Upper lobe of left lung (tissue), 6 donors: ENCODE data around the gene GBP2. TPM values are rescaled to one million over a fixed set of nuclear protein-coding genes. Genes with fewer than 3 reads are reported as not detected.

Experiments
- ATAC-seq, 2 donors: fragments of 200-7000 bp; cut with Tn5 transposase; one replicate each; pipeline ENCODE4 v1.9.1; 2022; ENCODE audit warnings: mild to moderate bottlenecking in 2 of 2, moderate library complexity in 2 of 2; ENCODE audit not compliant: low FRiP score in 2 of 2
- DNase-seq, 2 donors: peaks; one replicate each; pipeline ENCODE4 v3.0.0-alpha.2; 2019 to 2020
- H3K27ac ChIP-seq, 4 donors: fragments of 200-600 bp; sonication (generic); one replicate each; pipeline ENCODE4 v1.5.1; 2016 to 2019
- H3K27me3 ChIP-seq, 4 donors: fragments of 200-600 bp; sonication (generic); one replicate each; pipeline ENCODE4 v1.5.1; 2017 to 2019
- H3K36me3 ChIP-seq, 4 donors: fragments of 200-600 bp; sonication (generic); one replicate each; pipeline ENCODE4 v1.5.1; 2016 to 2019
- H3K4me1 ChIP-seq, 4 donors: fragments of 200-600 bp; sonication (generic); one replicate each; pipeline ENCODE4 v1.5.1; 2018 to 2019
- H3K4me3 ChIP-seq, 4 donors: fragments of 200-600 bp; sonication (generic); one replicate each; pipeline ENCODE4 v1.5.1; 2017 to 2019; ENCODE audit warnings: mild to moderate bottlenecking in 2 of 4, moderate library complexity in 1 of 4
- H3K9me3 ChIP-seq, 4 donors: fragments of 200-600 bp; sonication (generic); one replicate each; pipeline ENCODE4 v1.5.1; 2018 to 2019
- CTCF ChIP-seq, 6 experiments: fragments of 450-650 bp in 4 of 6; fragments of 200-600 bp in 2 of 6; sonication (generic) in 2 of 6; IDR thresholded peaks; one replicate each; pipeline ENCODE4 v1.5.1; 2016 to 2019; ENCODE audit warnings: antibody characterized with exemption in 6 of 6
- EP300 ChIP-seq, 4 donors: sonication (generic); formaldehyde crosslinking; IDR thresholded peaks; one replicate each; pipeline ENCODE4 v1.5.1; 2017; ENCODE audit warnings: antibody characterized with exemption in 4 of 4, control low read depth in 2 of 4
- POLR2A ChIP-seq, 4 donors: fragments of 450-650 bp; IDR thresholded peaks; one replicate each; pipeline ENCODE4 v1.5.1; 2016 to 2017; ENCODE audit warnings: antibody characterized with exemption in 4 of 4, mild to moderate bottlenecking in 2 of 4
- POLR2AphosphoS5 ChIP-seq, 2 donors: sonication (generic); formaldehyde crosslinking; IDR thresholded peaks; one replicate each; pipeline ENCODE4 v1.5.1; 2017; ENCODE audit warnings: antibody characterized with exemption in 2 of 2
- WGBS, 2 donors: methylation state at CpG; one replicate each; pipeline ENCODE4 v1.1.5; 2017 to 2018; 5-methylcytosine and 5-hydroxymethylcytosine counted together
- total RNA-seq, 6 donors: library from RNA; depleted of rRNA in 4 of 6; stranded (reverse); fragments of >200 nt in 4 of 6; gene quantifications; one replicate each; pipeline versions ENCODE4 v1.1.0 to v1.2.1, GENCODE V29; 2016 to 2021
- donor health status: DM: no; HTN: no; CAD: no; lungs with moderate emphysema.
- donor health status: DM: no; HTN: yes; CAD: no; lungs with severe emphysema.

Gene GBP2
- total RNA-seq, 6 donors from 2014 or later = 41.0 to 124 (median 54.9) TPM

- WGBS, 2 donors = 88 to 90% methylated on average over 3 of the region's 3 CpGs
- Histone ChIP-seq H3K27me3 (no peaks in the 10 kb centered on the region), H3K4me1 (no peaks in the 10 kb centered on the region), H3K9me3 (peaks cover 0 to 4% (median 0%) of the 10 kb centered on the region in 4 donors), H3K27ac (no peak overlapping the region), H3K4me3 (no peak overlapping the region), H3K36me3 (peaks cover 4 to 14% (median 8%) of the 10 kb centered on the region in 4 donors)
- DNase-seq (no peak), ATAC-seq (no peak)
- no peak for TF ChIP-seq EP300 (IDR thresholded peaks at IDR 0.05)
- TF ChIP-seq CTCF (IDR thresholded peaks at IDR 0.05) = no peak
- TF ChIP-seq POLR2AphosphoS5 (IDR thresholded peaks at IDR 0.05) = no peak
- TF ChIP-seq POLR2A (IDR thresholded peaks at IDR 0.05) = no peak
These were observed 25.5 kb downstream of the GBP2 start for GRCh38 chr1:89100412-89100811.

- ATAC-seq = no peak
- no peaks in the 10 kb centered on the region for H3K36me3 ChIP-seq
- no peak for DNase-seq
- H3K27me3 ChIP-seq = no peaks in the 10 kb centered on the region
- no peak overlapping the region for H3K4me3 ChIP-seq
- TF ChIP-seq POLR2AphosphoS5 (IDR thresholded peaks at IDR 0.05) (no peak), EP300 (IDR thresholded peaks at IDR 0.05) (no peak), POLR2A (IDR thresholded peaks at IDR 0.05) (no peak), CTCF (IDR thresholded peaks at IDR 0.05) (no peak)
- peaks cover 0 to 4% (median 0%) of the 10 kb centered on the region in 4 donors for H3K9me3 ChIP-seq
- no peak overlapping the region for H3K27ac ChIP-seq
- H3K4me1 ChIP-seq = no peaks in the 10 kb centered on the region
- WGBS, 2 donors = 84 to 88% methylated on average over 3 of the region's 3 CpGs
These were observed 27.1 kb downstream of the GBP2 start for GRCh38 chr1:89098857-89099256.

- no peak overlapping the region for H3K27ac ChIP-seq
These were observed 30.2 kb downstream of the GBP2 start for GRCh38 chr1:89095737-89096136.

GRCh38 chr1:89089962-89090361 is 36.0 kb downstream of the GBP2 start:
- H3K9me3 ChIP-seq = no peaks in the 10 kb centered on the region
- DNase-seq = no peak
- H3K27me3 ChIP-seq = no peaks in the 10 kb centered on the region
- no peak overlapping the region for H3K27ac ChIP-seq
- WGBS, 2 donors = 76 to 84% methylated on average over 1 of the region's 1 CpG
- no peak overlapping the region for H3K4me3 ChIP-seq
- ATAC-seq = no peak
- TF ChIP-seq POLR2A (IDR thresholded peaks at IDR 0.05) (no peak), POLR2AphosphoS5 (IDR thresholded peaks at IDR 0.05) (no peak), CTCF (IDR thresholded peaks at IDR 0.05) (no peak), EP300 (IDR thresholded peaks at IDR 0.05) (no peak)
- no peaks in the 10 kb centered on the region for H3K36me3 ChIP-seq
- H3K4me1 ChIP-seq = no peaks in the 10 kb centered on the region

More at GRCh38 chr1:89095737-89096136, 30.2 kb downstream of the GBP2 start:
- H3K27me3 ChIP-seq = no peaks in the 10 kb centered on the region
- no peak for ATAC-seq
- peaks cover 0 to 4% (median 0%) of the 10 kb centered on the region in 4 donors for H3K9me3 ChIP-seq
- no peaks in the 10 kb centered on the region for H3K4me1 ChIP-seq
- no peak overlapping the region for H3K4me3 ChIP-seq
- no peaks in the 10 kb centered on the region for H3K36me3 ChIP-seq
- DNase-seq = no peak
- no peak for TF ChIP-seq EP300 (IDR thresholded peaks at IDR 0.05)
- TF ChIP-seq POLR2A (IDR thresholded peaks at IDR 0.05) = no peak
- no peak for TF ChIP-seq POLR2AphosphoS5 (IDR thresholded peaks at IDR 0.05)
- no peak for TF ChIP-seq CTCF (IDR thresholded peaks at IDR 0.05)
- 84 to 90% methylated on average over 2 of the region's 2 CpGs for WGBS, 2 donors

- H3K36me3 ChIP-seq = no peaks in the 10 kb centered on the region
- ATAC-seq = no peak
- no peak overlapping the region for H3K4me3 ChIP-seq
- H3K9me3 ChIP-seq = no peaks in the 10 kb centered on the region
- H3K27ac ChIP-seq = no peak overlapping the region
- 62 to 88% methylated on average over 10 of the region's 10 CpGs for WGBS, 2 donors
- DNase-seq = no peak
- H3K4me1 ChIP-seq = no peaks in the 10 kb centered on the region
- H3K27me3 ChIP-seq = no peaks in the 10 kb centered on the region
- TF ChIP-seq POLR2AphosphoS5 (IDR thresholded peaks at IDR 0.05) (no peak), CTCF (IDR thresholded peaks at IDR 0.05) (no peak), POLR2A (IDR thresholded peaks at IDR 0.05) (no peak), EP300 (IDR thresholded peaks at IDR 0.05) (no peak)
These were observed 37.3 kb downstream of the GBP2 start for GRCh38 chr1:89088572-89088971.
